ENCODE measurements around the gene OR8B8.

DNA sequence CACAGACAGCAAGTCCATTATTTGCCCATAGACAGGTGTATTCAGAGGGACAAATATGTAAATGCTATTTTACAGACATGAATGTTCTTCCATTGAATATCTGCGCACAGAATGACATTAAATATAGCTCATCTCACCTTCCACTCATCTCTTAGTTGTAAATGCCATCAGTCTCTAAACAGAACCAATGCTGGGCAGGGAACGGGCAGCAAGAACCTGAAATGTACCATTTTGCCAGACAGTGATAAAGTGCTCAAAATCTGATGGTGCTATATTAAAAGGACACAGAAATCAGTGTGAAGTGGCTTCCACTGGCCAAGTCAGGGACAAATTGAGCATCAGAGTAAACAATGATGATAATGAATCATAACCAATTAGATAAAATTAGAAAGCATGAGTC lies 10.8 kb downstream of the OR8B8 start:
- TF ChIP-seq, protein P1, sequence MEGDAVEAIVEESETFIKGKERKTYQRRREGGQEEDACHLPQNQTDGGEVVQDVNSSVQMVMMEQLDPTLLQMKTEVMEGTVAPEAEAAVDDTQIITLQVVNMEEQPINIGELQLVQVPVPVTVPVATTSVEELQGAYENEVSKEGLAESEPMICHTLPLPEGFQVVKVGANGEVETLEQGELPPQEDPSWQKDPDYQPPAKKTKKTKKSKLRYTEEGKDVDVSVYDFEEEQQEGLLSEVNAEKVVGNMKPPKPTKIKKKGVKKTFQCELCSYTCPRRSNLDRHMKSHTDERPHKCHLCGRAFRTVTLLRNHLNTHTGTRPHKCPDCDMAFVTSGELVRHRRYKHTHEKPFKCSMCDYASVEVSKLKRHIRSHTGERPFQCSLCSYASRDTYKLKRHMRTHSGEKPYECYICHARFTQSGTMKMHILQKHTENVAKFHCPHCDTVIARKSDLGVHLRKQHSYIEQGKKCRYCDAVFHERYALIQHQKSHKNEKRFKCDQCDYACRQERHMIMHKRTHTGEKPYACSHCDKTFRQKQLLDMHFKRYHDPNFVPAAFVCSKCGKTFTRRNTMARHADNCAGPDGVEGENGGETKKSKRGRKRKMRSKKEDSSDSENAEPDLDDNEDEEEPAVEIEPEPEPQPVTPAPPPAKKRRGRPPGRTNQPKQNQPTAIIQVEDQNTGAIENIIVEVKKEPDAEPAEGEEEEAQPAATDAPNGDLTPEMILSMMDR (IDR thresholded peaks at IDR 0.05) = no peak
- no peak for TF ChIP-seq POLR2A (IDR thresholded peaks at IDR 0.05)
